Left ventricle myocardium inferior (tissue), 1 donor: ENCODE measurements around the gene MCOLN3. TPM values are rescaled to one million over a fixed set of nuclear protein-coding genes. Genes with fewer than 3 reads are reported as not detected.

Source experiments
- DNase-seq: peaks from one replicate; pipeline ENCODE4 v3.0.0-alpha.2; 2020
- H3K27ac ChIP-seq: fragments of 200-600 bp; replicated peaks from 2 replicates; pipeline ENCODE4 v1.8.0; 2021
- H3K27me3 ChIP-seq: fragments of 200-600 bp; 2 replicates; pipeline ENCODE4 v1.8.0; 2021; ENCODE audit warnings: low read depth
- H3K36me3 ChIP-seq: fragments of 200-600 bp; 2 replicates; pipeline ENCODE4 v1.8.0; 2021
- H3K4me1 ChIP-seq: fragments of 200-600 bp; 2 replicates; pipeline ENCODE4 v1.8.0; 2021
- H3K4me3 ChIP-seq: fragments of 200-600 bp; 2 replicates; pipeline ENCODE4 v1.8.0; 2021; ENCODE audit warnings: mild to moderate bottlenecking, moderate library complexity
- H3K9me3 ChIP-seq: fragments of 200-600 bp; replicated peaks from 2 replicates; pipeline ENCODE4 v1.8.0; 2021
- intact Hi-C: fragments of 100-400 bp; cut with micrococcal nuclease; formaldehyde crosslinking; loops from one replicate; pipeline ENCODE4 v1.11.0; 2022
- total RNA-seq: library from RNA; stranded (reverse); fragmentation: NEBNext Ultra II Directional; extraction: Animal tissue kit (Norgen Biotek cat#: 25700); gene quantifications from one replicate; pipeline ENCODE4 v1.2.1, GENCODE V29; 2021
- TF ChIP-seq, protein P1 (sequence below): fragments of 200-600 bp; IDR thresholded peaks from 2 replicates; pipeline ENCODE4 v1.8.0; 2021; ENCODE audit warnings: antibody characterized with exemption, mild to moderate bottlenecking, borderline replicate concordance
- donor health status: DM: no; HTN: yes; CAD: no; lungs with severe emphysema.

Gene MCOLN3
- total RNA-seq, 1 donor from 2014 or later, result 0.44 TPM

DNA sequence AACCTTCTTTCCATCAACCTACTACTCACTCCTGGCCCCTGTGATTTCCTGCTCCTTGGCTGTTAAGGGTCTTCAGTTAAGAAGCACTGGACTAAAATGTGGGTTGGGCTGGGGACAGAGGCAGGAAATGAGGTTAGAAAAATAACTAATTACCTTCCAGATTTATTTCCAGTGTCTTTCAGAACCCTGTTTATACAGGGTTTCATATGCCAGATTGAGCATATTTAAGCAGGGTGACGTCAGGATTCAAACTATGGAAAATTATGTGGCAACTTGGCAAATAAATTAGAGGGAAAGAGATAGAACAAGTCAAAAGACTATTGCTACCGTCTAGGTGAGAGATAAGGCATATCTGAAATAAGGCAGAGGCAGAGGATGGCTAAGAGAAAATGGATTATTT lies 11.7 kb upstream of the MCOLN3 start:
- Histone ChIP-seq H3K27ac (no peak overlapping the region), H3K9me3 (no peaks in the 10 kb centered on the region), H3K36me3 (no peaks in the 10 kb centered on the region), H3K27me3 (no peaks in the 10 kb centered on the region), H3K4me1 (peaks cover 19% of the 10 kb centered on the region), H3K4me3 (no peak overlapping the region)
- intact Hi-C loops, result no loop called here
- TF ChIP-seq, protein P1, sequence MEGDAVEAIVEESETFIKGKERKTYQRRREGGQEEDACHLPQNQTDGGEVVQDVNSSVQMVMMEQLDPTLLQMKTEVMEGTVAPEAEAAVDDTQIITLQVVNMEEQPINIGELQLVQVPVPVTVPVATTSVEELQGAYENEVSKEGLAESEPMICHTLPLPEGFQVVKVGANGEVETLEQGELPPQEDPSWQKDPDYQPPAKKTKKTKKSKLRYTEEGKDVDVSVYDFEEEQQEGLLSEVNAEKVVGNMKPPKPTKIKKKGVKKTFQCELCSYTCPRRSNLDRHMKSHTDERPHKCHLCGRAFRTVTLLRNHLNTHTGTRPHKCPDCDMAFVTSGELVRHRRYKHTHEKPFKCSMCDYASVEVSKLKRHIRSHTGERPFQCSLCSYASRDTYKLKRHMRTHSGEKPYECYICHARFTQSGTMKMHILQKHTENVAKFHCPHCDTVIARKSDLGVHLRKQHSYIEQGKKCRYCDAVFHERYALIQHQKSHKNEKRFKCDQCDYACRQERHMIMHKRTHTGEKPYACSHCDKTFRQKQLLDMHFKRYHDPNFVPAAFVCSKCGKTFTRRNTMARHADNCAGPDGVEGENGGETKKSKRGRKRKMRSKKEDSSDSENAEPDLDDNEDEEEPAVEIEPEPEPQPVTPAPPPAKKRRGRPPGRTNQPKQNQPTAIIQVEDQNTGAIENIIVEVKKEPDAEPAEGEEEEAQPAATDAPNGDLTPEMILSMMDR, result no peak
- DNase-seq, result no peak

DNA sequence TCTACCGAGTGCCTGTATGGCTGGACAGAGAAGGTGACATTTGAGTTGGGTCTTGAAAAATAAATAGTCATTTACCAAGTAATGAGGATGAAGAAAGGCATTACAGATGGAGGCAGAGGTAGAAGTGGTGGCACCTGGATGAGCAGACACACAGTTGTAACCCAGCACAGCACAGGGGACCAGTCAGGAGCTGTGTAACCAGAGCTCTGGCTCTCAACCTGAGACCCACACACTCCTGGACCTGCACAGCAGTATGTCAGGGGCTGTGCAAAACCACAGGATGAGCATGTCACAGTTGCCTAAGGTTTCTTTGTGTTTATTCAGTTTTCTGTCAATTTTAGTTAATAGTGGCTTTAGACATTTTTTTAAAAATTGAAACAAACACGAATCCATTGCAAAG lies 11.3 kb upstream of the MCOLN3 start:
- intact Hi-C loops, result no loop called here
- H3K4me1 ChIP-seq, result peaks cover 19% of the 10 kb centered on the region
- no peak overlapping the region for H3K4me3 ChIP-seq
- TF ChIP-seq, protein P1, result no peak
- no peak overlapping the region for H3K27ac ChIP-seq
- no peaks in the 10 kb centered on the region for H3K36me3 ChIP-seq
- no peak for DNase-seq
- H3K9me3 ChIP-seq, result no peaks in the 10 kb centered on the region
- H3K27me3 ChIP-seq, result no peaks in the 10 kb centered on the region

DNA sequence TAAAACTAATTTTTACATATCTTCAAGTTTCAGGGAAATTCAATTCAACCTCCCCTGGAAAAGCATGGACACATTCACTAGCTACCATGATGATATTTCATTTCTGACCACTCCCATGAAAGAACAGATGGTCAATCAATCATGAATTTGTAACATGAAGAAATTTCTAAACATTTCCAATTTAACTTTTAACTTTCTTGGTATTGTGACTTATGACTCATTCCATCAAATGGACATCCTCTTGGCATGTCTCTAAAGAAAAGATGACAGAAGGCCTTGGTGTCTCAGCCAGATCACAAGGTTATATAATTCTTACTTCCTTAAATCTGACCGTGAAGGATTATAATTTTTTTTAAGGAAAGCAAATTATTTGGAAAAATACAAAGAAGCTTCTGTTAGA lies 10.5 kb upstream of the MCOLN3 start:
- no peaks in the 10 kb centered on the region for H3K9me3 ChIP-seq
- TF ChIP-seq, protein P1, result no peak
- H3K27me3 ChIP-seq, result no peaks in the 10 kb centered on the region
- intact Hi-C loops, result no loop called here
- DNase-seq, result no peak
- peaks cover 19% of the 10 kb centered on the region for H3K4me1 ChIP-seq
- H3K27ac ChIP-seq, result no peak overlapping the region
- no peak overlapping the region for H3K4me3 ChIP-seq
- H3K36me3 ChIP-seq, result no peaks in the 10 kb centered on the region

DNA sequence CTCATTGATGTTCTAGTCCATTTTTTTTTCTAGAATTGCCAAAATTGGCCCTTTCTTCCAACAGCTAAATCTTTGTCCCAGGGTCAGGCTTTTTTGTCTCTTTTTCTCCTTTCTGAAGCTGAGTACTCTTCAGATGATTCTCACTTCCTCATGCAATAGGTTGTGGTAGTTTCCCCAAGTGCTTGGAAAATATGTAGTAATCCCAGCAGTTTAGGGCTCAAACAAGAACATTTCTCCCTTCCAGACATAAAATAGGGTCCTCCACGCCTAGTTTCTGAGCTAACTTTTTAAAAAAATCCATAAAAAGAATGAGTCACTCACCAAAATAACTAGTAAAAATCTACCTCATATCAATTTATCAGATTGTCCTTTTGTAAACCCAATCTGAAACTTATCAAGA lies 10.0 kb upstream of the MCOLN3 start:
- intact Hi-C loops, result no loop called here
- Histone ChIP-seq H3K9me3 (no peaks in the 10 kb centered on the region), H3K27ac (no peak overlapping the region), H3K4me3 (no peak overlapping the region), H3K36me3 (no peaks in the 10 kb centered on the region), H3K27me3 (no peaks in the 10 kb centered on the region), H3K4me1 (peaks cover 19% of the 10 kb centered on the region)
- TF ChIP-seq, protein P1, result no peak
- no peak for DNase-seq

DNA sequence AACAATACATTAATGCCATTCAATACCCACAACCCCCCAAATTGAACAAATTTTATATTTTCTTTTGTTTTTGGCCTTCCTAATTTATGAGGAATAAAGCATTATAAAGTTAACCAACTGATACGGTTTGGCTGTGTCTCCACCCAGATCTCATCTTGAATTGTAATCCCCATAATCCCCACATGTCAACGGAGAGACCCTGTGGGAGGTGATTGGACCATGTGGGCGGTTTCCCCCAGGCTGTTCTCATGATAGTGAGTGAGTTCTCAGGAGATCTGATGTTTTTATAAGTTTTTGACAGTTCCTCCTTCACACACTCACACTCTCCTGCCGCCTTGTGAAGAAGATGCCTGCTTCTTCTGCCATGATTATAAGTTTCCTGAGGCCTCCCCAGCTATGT lies 6.4 kb upstream of the MCOLN3 start:
- Histone ChIP-seq H3K36me3 (no peaks in the 10 kb centered on the region), H3K4me1 (no peaks in the 10 kb centered on the region), H3K27me3 (peaks cover 24% of the 10 kb centered on the region), H3K9me3 (no peaks in the 10 kb centered on the region), H3K27ac (no peak overlapping the region), H3K4me3 (no peak overlapping the region)
- intact Hi-C loops, result no loop called here
- DNase-seq, result no peak
- TF ChIP-seq, protein P1, result no peak

DNA sequence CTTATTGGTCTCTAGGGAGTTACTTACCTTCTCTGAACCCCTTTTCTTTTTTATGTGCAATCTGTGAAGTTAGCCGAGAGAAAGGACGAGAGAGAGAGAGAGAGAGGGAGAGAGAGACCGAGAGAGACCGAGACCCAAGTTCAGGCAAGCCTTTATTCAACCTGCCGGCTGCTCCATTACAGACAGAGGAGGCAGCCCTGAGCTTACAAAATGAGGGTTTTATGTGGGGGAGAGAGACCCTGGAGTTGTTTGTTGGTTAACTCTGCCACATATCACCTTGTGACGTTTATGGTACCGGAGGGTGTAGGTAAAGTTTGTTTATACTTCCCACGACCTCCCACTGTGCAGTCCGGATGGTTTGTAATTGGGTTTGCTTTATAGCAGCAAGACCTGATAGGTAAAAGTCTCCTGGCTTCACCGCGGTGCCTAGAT lies 1.5 kb upstream of the MCOLN3 start:
- Histone ChIP-seq H3K4me3 (no peak overlapping the region), H3K36me3 (no peaks in the 10 kb centered on the region), H3K27me3 (peaks cover 72% of the 10 kb centered on the region), H3K9me3 (no peaks in the 10 kb centered on the region), H3K27ac (no peak overlapping the region), H3K4me1 (peaks cover 19% of the 10 kb centered on the region)
- intact Hi-C loops, result no loop called here
- TF ChIP-seq, protein P1, result no peak
- DNase-seq, result no peak
